Testis (tissue), 2 donors: ENCODE results near the gene LMBRD1.

ENCODE experiments used
- POLR2A ChIP-seq: fragments of 450-650 bp; IDR thresholded peaks from one replicate; pipeline ENCODE4 v1.6.1; 2017; ENCODE audit warnings: antibody characterized with exemption, mild to moderate bottlenecking, moderate library complexity
- TF ChIP-seq, protein P1 (sequence below), 3 experiments: fragments of 450-650 bp in 2 of 3; fragments of 200-600 bp in 1 of 3; sonication (generic) in 1 of 3; IDR thresholded peaks; one replicate each; pipeline ENCODE4 v1.5.1; 2016 to 2019; ENCODE audit warnings: antibody characterized with exemption in 3 of 3, mild to moderate bottlenecking in 2 of 3, moderate library complexity in 1 of 3

- TF ChIP-seq, protein P1, sequence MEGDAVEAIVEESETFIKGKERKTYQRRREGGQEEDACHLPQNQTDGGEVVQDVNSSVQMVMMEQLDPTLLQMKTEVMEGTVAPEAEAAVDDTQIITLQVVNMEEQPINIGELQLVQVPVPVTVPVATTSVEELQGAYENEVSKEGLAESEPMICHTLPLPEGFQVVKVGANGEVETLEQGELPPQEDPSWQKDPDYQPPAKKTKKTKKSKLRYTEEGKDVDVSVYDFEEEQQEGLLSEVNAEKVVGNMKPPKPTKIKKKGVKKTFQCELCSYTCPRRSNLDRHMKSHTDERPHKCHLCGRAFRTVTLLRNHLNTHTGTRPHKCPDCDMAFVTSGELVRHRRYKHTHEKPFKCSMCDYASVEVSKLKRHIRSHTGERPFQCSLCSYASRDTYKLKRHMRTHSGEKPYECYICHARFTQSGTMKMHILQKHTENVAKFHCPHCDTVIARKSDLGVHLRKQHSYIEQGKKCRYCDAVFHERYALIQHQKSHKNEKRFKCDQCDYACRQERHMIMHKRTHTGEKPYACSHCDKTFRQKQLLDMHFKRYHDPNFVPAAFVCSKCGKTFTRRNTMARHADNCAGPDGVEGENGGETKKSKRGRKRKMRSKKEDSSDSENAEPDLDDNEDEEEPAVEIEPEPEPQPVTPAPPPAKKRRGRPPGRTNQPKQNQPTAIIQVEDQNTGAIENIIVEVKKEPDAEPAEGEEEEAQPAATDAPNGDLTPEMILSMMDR (IDR thresholded peaks at IDR 0.05) = no peak
- no peak for TF ChIP-seq POLR2A
Measured at GRCh38 chr6:69696273-69696672, 100.5 kb downstream of the LMBRD1 start.
